Measurements from ENCODE around the gene LRRC46. TPM values are rescaled to one million over a fixed set of nuclear protein-coding genes. Genes with fewer than 3 reads are reported as not detected.

LRRC46 gene
- total RNA-seq, 1 experiment from 2014 or later, result 0.44 TPM

DNA sequence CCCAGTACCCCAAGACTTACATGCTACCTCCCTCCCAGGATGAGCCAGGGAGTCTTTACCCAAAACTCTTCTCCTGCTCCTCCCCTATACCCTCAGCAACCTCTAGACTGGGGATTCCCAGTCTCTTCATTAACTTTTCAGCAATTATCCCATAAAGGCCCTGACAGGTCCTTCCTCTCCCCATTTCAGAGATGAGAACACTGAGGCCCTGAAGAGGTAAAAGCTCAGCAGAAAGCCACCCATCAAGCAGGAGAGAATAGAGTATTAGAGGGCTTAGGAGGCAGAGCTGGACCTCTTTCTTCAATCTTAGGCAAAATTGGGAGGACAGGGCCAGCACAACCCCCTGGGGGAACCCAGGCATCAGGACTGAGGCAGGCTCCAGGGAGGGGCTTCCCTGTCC, 25.4 kb downstream of the LRRC46 start:
- Histone ChIP-seq H3K27me3 (ENCODE audit: low read length) (peaks cover 13% of the 10 kb centered on the region), H3K4me1 (ENCODE audit: insufficient read depth, low read length) (no peaks in the 10 kb centered on the region), H2AFZ (ENCODE audit: low read length) (no peak overlapping the region), H3K9me2 (replicated peaks; ENCODE audit: low read length) (no peaks in the 10 kb centered on the region), H3K4me3 (ENCODE audit: low read length) (no peak overlapping the region), H3F3A (ENCODE audit: low read length, unreplicated experiment) (no peaks in the 10 kb centered on the region), H3K9ac (ENCODE audit: low read length) (no peak overlapping the region), H3K9me3 (ENCODE audit: low read length) (no peaks in the 10 kb centered on the region), H3K36me3 (ENCODE audit: low read depth, low read length) (no peaks in the 10 kb centered on the region), H4K20me1 (ENCODE audit: low read length) (no peaks in the 10 kb centered on the region), H3K27ac (ENCODE audit: low read length) (no peak overlapping the region), H3K79me2 (ENCODE audit: low read length) (no peaks in the 10 kb centered on the region), H3K4me2 (ENCODE audit: low read length) (no peak overlapping the region)
- ChIA-PET CTCF (no interaction called here), POLR2A (ENCODE audit: unreplicated experiment) (interaction anchor here (0.6 kb wide), 1 partner anchor 63 kb away, joined by 3 read pairs; no protein-coding TSS in a partner anchor)
- ATAC-seq (no peak), DNase-seq (no peak)
- BruUV-seq (replicated peaks), result no TSS peak
- TF ChIP-seq EZH2 (IDR thresholded peaks at IDR 0.05; ENCODE audit: low read length, unreplicated experiment) (no peak), EZH2phosphoT487 (IDR thresholded peaks at IDR 0.05; ENCODE audit: borderline replicate concordance, low read length) (no peak)
- TF ChIP-seq, protein P1, sequence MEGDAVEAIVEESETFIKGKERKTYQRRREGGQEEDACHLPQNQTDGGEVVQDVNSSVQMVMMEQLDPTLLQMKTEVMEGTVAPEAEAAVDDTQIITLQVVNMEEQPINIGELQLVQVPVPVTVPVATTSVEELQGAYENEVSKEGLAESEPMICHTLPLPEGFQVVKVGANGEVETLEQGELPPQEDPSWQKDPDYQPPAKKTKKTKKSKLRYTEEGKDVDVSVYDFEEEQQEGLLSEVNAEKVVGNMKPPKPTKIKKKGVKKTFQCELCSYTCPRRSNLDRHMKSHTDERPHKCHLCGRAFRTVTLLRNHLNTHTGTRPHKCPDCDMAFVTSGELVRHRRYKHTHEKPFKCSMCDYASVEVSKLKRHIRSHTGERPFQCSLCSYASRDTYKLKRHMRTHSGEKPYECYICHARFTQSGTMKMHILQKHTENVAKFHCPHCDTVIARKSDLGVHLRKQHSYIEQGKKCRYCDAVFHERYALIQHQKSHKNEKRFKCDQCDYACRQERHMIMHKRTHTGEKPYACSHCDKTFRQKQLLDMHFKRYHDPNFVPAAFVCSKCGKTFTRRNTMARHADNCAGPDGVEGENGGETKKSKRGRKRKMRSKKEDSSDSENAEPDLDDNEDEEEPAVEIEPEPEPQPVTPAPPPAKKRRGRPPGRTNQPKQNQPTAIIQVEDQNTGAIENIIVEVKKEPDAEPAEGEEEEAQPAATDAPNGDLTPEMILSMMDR (conservative IDR thresholded peaks at IDR 0.05; ENCODE audit: low read depth, low read length), result no peak
- intact Hi-C loops (cut with micrococcal nuclease), result no loop called here

DNA sequence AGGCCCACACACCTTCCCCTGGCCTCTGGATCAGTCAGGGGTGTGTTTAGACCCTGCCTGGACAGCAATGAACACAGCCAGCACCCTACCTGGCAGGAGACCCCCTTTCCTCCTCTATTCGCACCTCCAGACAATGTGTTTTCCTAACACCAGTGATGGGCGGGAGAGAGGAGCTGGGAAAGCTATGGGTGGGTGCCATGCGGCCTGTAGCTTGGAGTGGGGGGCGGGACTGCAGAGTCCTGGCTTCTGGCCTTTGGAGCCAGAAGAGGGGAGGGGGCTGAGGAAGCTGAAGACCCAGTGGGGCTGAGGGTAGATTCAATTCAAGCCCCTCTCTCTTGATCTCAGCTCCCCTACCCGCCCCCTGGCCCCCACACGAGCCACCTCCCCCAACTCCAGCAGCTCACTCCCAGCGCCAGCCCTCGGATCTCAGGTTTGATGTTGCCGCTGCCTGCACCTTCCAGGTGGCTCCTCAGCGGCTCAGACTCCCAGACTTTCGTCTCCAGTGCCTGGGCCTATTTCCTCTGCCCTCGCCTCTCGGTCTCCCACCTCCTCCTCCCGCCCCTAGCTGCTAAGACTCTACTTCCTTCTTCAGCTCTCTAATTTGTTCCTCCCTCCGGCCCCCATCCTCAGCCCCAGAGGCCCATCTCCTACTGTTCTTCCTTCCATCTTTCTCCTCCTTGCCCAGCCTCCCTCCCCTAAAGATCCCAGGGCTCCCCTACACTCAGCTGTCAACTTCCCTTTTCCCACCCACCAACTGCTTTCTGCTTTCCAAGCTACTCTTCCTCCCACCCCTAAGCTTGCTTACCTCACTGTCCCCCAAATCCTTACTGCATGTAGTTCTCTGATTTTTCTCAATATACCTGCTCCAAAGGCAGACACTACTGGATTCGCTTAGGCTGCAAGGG, 26.3 kb downstream of the LRRC46 start:
- ChIA-PET CTCF (no interaction called here), POLR2A (ENCODE audit: unreplicated experiment) (interaction anchor here (0.6 kb wide), 1 partner anchor 62 kb away, joined by 3 read pairs; no protein-coding TSS in a partner anchor)
- Histone ChIP-seq H2AFZ (ENCODE audit: low read length) (no peak overlapping the region), H3K9me3 (ENCODE audit: low read length) (no peaks in the 10 kb centered on the region), H3K27ac (ENCODE audit: low read length) (no peak overlapping the region), H3K9ac (ENCODE audit: low read length) (no peak overlapping the region), H3F3A (ENCODE audit: low read length, unreplicated experiment) (no peaks in the 10 kb centered on the region), H3K79me2 (ENCODE audit: low read length) (no peaks in the 10 kb centered on the region), H3K4me3 (ENCODE audit: low read length) (no peak overlapping the region), H3K4me1 (ENCODE audit: insufficient read depth, low read length) (peaks cover 6% of the 10 kb centered on the region), H3K4me2 (ENCODE audit: low read length) (no peak overlapping the region), H3K36me3 (ENCODE audit: low read depth, low read length) (no peaks in the 10 kb centered on the region), H4K20me1 (ENCODE audit: low read length) (no peaks in the 10 kb centered on the region), H3K27me3 (ENCODE audit: low read length) (peaks cover 13% of the 10 kb centered on the region), H3K9me2 (replicated peaks; ENCODE audit: low read length) (no peaks in the 10 kb centered on the region)
- BruUV-seq (replicated peaks), result no TSS peak
- TF ChIP-seq EZH2 (IDR thresholded peaks at IDR 0.05; ENCODE audit: low read length, unreplicated experiment) (no peak), EZH2phosphoT487 (IDR thresholded peaks at IDR 0.05; ENCODE audit: borderline replicate concordance, low read length) (no peak)
- TF ChIP-seq, protein P1 (conservative IDR thresholded peaks at IDR 0.05; ENCODE audit: low read depth, low read length), result no peak
- DNase-seq (no peak), ATAC-seq (no peak)
- intact Hi-C loops (cut with micrococcal nuclease), result no loop called here

DNA sequence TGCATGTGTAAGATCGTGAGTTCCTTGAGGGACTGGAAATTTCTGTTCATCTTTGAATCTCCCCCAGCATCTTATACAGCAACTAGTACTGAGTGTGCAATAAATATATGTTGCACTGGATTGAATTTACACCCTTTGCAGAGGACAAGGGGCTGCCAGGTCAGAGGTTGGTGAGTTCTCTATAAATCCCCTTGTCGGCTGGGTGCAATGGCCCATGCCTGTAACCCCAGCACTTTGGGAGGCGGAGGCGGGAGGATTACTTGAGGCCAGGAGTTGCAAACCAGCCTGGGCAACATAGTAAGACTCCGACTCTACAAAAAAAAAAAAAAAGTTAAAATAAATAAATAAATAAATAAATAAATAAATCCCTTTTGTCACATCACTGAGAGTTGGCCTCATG, 28.9 kb downstream of the LRRC46 start:
- H3K36me3 ChIP-seq (ENCODE audit: low read depth, low read length), result no peaks in the 10 kb centered on the region
- H3K9me2 ChIP-seq (replicated peaks; ENCODE audit: low read length), result no peaks in the 10 kb centered on the region
- intact Hi-C loops (cut with micrococcal nuclease), result no loop called here
- H2AFZ ChIP-seq (ENCODE audit: low read length), result no peak overlapping the region
- H3F3A ChIP-seq (ENCODE audit: low read length, unreplicated experiment), result peaks cover 6% of the 10 kb centered on the region
- no peak for DNase-seq
- H3K4me2 ChIP-seq (ENCODE audit: low read length), result no peak overlapping the region
- no peak for ATAC-seq
- H3K27ac ChIP-seq (ENCODE audit: low read length), result no peak overlapping the region
- ChIA-PET POLR2A (ENCODE audit: unreplicated experiment) (no interaction called here), CTCF (no interaction called here)
- no peaks in the 10 kb centered on the region for H3K79me2 ChIP-seq (ENCODE audit: low read length)
- no peaks in the 10 kb centered on the region for H3K9me3 ChIP-seq (ENCODE audit: low read length)
- TF ChIP-seq, protein P1 (conservative IDR thresholded peaks at IDR 0.05; ENCODE audit: low read depth, low read length), result no peak
- no peak for TF ChIP-seq EZH2 (IDR thresholded peaks at IDR 0.05; ENCODE audit: low read length, unreplicated experiment)
- no peak for TF ChIP-seq EZH2phosphoT487 (IDR thresholded peaks at IDR 0.05; ENCODE audit: borderline replicate concordance, low read length)
- BruUV-seq (replicated peaks), result no TSS peak
- peaks cover 26% of the 10 kb centered on the region for H3K4me1 ChIP-seq (ENCODE audit: insufficient read depth, low read length)
- H3K9ac ChIP-seq (ENCODE audit: low read length), result no peak overlapping the region
- H3K4me3 ChIP-seq (ENCODE audit: low read length), result no peak overlapping the region
- H4K20me1 ChIP-seq (ENCODE audit: low read length), result no peaks in the 10 kb centered on the region
- no peaks in the 10 kb centered on the region for H3K27me3 ChIP-seq (ENCODE audit: low read length)

All from PC-3 (cell line).